HL-60/S4 treated with retinoic acid at 250 ng/mL for 4 days and 3 days (cell line): ENCODE measurements around the gene PLEKHH1.

ENCODE experiments used
- in situ Hi-C: fragments of 300-500 bp; cut with MboI; formaldehyde crosslinking; loops from 2 replicates; pipeline ENCODE4 v1.7.0; 2022; ENCODE audit warnings: low sequenced_read_pairs

The PLEKHH1 gene

GRCh38 chr14:67510121-67510520, 23.0 kb upstream of the PLEKHH1 start:
- in situ Hi-C loops = no loop called here

DNA sequence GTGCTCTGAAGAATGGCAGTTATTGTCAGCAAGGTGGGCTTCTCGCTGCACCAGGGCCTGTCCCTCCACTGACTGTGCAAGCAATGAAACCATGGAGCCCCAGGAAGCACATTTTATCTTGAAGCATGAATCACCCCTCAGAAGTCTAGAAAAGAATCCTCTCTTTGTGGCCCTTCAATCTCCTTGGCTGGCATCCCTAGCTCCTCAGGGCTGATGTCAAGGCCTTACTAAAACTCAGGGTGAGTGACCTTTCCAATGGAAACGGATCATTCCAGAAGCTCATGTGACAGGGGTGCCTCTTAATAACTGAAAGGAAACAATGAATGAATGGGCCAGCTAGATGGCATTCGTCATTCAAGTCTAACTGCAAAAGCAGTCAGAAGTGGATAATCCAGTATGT, 22.3 kb upstream of the PLEKHH1 start:
- in situ Hi-C loops = no loop called here

GRCh38 chr14:67512463-67513310, 20.4 kb upstream of the PLEKHH1 start:
- in situ Hi-C loops = no loop called here

- in situ Hi-C loops = no loop called here
Measured at GRCh38 chr14:67513631-67514108, 19.4 kb upstream of the PLEKHH1 start.

GRCh38 chr14:67514203-67514607, 18.9 kb upstream of the PLEKHH1 start:
- in situ Hi-C loops = no loop called here

- in situ Hi-C loops = no loop called here
Measured at GRCh38 chr14:67514650-67515385, 18.3 kb upstream of the PLEKHH1 start.

GRCh38 chr14:67515386-67516079, 17.6 kb upstream of the PLEKHH1 start:
- in situ Hi-C loops = no loop called here

DNA sequence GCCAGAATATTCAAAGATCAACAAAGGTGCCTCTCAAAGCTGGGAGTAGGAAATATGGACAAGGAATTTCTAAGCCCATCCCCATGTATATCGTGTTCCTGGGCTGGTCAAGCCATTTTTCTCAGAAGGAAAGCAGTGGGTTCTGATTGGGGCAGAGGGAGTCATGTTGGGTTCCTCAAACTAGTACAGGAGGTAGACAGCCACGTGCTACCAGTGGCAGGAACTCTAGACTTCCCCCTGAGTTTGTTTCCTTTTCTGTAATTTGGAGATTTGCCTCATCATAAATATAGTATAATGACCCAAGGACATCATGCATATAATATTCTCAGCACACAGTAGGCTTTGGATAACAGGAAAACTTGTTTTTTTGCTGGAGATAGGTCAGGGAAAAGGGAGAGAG, 16.4 kb upstream of the PLEKHH1 start:
- in situ Hi-C loops = no loop called here

DNA sequence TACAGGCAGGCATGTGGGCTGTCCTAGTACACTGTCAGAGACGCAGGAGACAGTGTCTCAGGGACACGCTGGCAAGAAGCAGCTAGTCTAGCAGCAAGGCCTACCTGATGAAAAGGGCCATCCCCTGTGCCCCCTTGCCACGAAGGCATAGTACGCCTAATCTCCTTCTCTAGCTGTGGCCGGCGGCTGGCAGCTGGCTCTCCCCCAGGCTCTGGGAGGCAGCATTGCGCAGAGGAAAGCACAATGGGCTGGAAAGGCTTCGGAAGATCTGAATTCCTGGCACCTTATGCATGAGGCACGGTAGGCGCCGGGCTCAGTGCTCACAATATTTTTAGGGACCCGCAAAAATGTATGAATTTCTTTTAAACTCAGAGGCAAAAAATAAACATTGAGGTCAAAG, 16.0 kb upstream of the PLEKHH1 start:
- in situ Hi-C loops = no loop called here

- in situ Hi-C loops = no loop called here
Measured at GRCh38 chr14:67519406-67519805, 13.7 kb upstream of the PLEKHH1 start.

GRCh38 chr14:67520482-67520881, 12.6 kb upstream of the PLEKHH1 start:
- in situ Hi-C loops = no loop called here

GRCh38 chr14:67522270-67522669, 10.8 kb upstream of the PLEKHH1 start:
- in situ Hi-C loops = no loop called here

DNA sequence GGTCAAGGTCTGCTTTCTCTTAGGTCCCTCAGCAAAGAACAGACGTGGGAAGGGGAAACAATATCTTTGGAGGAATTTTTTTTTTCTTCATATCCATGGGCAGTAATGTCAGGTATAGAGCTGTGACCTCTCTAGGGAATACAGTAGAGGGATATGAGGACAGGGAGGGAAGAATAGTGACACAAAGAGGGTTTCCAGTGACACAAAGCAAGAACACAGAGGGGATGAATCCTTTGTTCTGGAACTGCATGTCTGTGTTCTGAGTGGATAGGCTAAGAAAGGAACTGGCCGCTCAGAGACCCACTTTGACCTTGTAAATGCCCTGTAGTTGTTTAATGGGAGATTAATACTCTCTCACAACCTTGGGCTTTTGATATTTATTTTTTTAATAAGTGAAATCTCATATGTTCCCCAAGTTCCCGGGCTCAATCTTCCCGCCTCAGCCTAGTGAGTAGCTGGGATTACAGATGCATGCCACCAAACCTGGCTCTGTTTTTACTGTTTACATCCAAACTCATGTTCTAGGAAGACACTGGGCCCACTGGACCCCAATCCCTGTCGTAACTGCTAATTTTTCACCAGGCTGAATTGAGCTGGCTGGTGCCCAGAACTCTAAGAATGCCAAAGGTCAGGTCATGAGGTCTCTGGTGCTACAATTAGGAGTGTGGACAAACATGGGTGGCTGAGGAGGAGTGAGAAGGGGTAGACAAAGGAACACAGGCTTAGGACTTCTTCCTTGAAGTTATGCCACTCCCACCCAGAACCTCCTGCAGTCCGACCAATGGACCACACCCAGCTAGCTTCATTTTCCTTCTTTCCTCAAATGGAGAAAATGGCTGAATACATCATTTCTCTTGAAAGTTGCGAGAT, 9.1 kb upstream of the PLEKHH1 start:
- in situ Hi-C loops = no loop called here

- in situ Hi-C loops = no loop called here
Measured at GRCh38 chr14:67524634-67524963, 8.5 kb upstream of the PLEKHH1 start.

DNA sequence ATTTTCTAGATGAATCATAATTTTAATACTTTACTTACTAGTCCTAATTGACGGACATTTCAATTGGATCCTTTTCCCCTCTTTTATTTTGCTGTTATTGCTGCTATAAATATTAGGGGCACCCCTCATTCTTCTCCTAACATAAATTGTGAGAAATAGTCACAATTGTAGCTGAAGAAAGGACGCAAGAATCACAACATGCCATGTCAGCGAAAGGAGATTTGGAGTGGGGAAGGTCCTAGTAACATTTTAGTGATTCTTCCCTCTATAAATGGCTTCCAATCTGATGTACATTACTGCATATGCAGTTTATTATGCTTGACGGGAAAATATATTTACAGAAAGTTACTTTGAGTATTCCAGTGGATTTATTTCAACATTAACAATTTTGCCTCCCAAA, 7.7 kb upstream of the PLEKHH1 start:
- in situ Hi-C loops = no loop called here

DNA sequence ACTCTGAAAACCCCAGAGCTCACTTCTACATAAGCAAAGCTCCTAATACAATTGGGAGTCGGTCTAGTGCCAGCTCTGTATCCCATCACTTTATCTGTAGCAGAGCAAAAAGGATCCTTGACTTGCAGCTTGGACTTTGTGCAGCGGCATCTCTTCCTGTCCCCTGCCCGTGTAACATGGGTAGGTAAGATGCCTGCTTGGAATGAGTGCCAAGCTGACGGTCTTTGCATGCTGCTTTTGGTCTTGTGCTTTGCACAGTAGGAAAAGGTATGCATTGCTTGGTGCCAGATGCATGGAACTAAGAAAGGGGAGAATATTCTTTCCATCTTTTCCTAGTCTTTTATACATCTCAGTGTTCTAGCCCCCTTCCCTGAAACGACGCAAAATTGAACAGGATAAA, 6.9 kb upstream of the PLEKHH1 start:
- in situ Hi-C loops = no loop called here

- in situ Hi-C loops = no loop called here
Measured at GRCh38 chr14:67526676-67527459, 6.2 kb upstream of the PLEKHH1 start.

DNA sequence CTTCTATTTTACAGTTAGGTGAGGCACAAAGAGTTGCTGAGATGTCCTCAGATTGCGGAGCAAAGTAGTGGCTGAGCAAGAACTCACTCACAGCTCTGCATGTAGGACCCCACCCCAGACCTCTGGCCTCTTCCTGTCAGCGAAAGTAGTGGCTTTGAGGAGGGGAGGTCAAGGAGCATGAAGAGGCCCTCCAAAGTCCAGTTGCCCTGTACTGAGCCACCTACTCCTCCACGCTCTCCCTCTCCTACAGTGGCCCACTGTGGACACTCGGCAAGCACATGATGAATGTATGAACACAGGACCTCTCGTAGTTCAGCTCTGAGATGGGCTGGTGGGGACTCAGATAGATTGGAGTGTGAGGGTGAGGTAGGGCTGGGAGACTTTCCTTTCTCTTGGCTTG, 5.3 kb upstream of the PLEKHH1 start:
- in situ Hi-C loops = no loop called here

GRCh38 chr14:67528276-67528675, 4.8 kb upstream of the PLEKHH1 start:
- in situ Hi-C loops = no loop called here
